ENCODE results near the gene SOAT2. TPM values are rescaled to one million over a fixed set of nuclear protein-coding genes. Genes with fewer than 3 reads are reported as not detected.
A peak's percentile ranks its signal among the peaks of the same experiment; 100 is the strongest.

SOAT2 gene
- total and polyA plus RNA-seq, 2 experiments from 2014 or later, result 0.43 TPM; not detected in 1

GRCh38 chr12:53078425-53079225 lies 24.7 kb upstream of the SOAT2 start:
- H3K9me2 ChIP-seq (ENCODE audit: insufficient read depth), result no peaks in the 10 kb centered on the region
- 2 to 3% methylated on average over 15 to 24 of the region's 25 CpGs for WGBS, 2 experiments (ENCODE audit: low coverage in 1 of 2, low lambda C conversion rate in 2 of 2, missing lambda C conversion rate in 2 of 2)
- H3K79me2 ChIP-seq (ENCODE audit: insufficient read depth), result peaks cover 41% of the 10 kb centered on the region
- peak overlapping the region; percentile 97 for H3K9ac ChIP-seq
- H2AFZ ChIP-seq, result peak overlapping the region; percentile 10; the same call in 1 of the 2 replicates
- H4K20me1 ChIP-seq (ENCODE audit: insufficient read depth), result no peaks in the 10 kb centered on the region
- peaks cover 3% of the 10 kb centered on the region; the same call in 1 of the 2 replicates for H3K36me3 ChIP-seq (ENCODE audit: low read depth)
- H3K4me2 ChIP-seq (ENCODE audit: unreplicated experiment), result peak overlapping the region; percentile 76
- in situ Hi-C loops (cut with MboI), result no loop called here
- TF ChIP-seq EZH2phosphoT487 (IDR thresholded peaks at IDR 0.05; ENCODE audit: insufficient read depth, low read depth) (no peak), EZH2 (IDR thresholded peaks at IDR 0.05; ENCODE audit: insufficient read depth, poor library complexity, severe bottlenecking) (no peak)
- H3K27ac ChIP-seq, result peak overlapping the region; percentile 99
- no peaks in the 10 kb centered on the region for H3K27me3 ChIP-seq (replicated peaks; ENCODE audit: insufficient read depth)
- peak overlapping the region; percentile 77 for H3K4me3 ChIP-seq
- peaks cover 25% of the 10 kb centered on the region for H3K4me1 ChIP-seq (ENCODE audit: insufficient read depth)
- H3K9me3 ChIP-seq (ENCODE audit: low read depth), result no peaks in the 10 kb centered on the region
- peak; percentile 73 for DNase-seq
- H3F3A ChIP-seq (ENCODE audit: insufficient read depth), result peaks cover 29% of the 10 kb centered on the region

GRCh38 chr12:53079226-53080117 lies 23.8 kb upstream of the SOAT2 start, which contains the start of gene SPRYD3:
SPRYD3 (minus strand) TSS chr12:53079390; CDS start chr12:53079333, 57 bp downstream.
- in situ Hi-C loops (cut with MboI), result no loop called here
- WGBS, 2 experiments (ENCODE audit: low coverage in 1 of 2, low lambda C conversion rate in 2 of 2, missing lambda C conversion rate in 2 of 2), result 2 to 6% methylated on average over 50 to 66 of the region's 67 CpGs
- H4K20me1 ChIP-seq (ENCODE audit: insufficient read depth), result no peaks in the 10 kb centered on the region
- H2AFZ ChIP-seq, result peak within 1 kb of the TSS; percentile 49
- H3K27ac ChIP-seq, result peak within 1 kb of the TSS; percentile 99
- peaks cover 25% of the 10 kb centered on the region for H3K4me1 ChIP-seq (ENCODE audit: insufficient read depth)
- H3K9ac ChIP-seq, result peak within 1 kb of the TSS; percentile 97
- H3K4me2 ChIP-seq (ENCODE audit: unreplicated experiment), result peak within 1 kb of the TSS; percentile 85
- H3K9me3 ChIP-seq (ENCODE audit: low read depth), result no peaks in the 10 kb centered on the region
- no peak for TF ChIP-seq EZH2phosphoT487 (IDR thresholded peaks at IDR 0.05; ENCODE audit: insufficient read depth, low read depth)
- no peak for TF ChIP-seq EZH2 (IDR thresholded peaks at IDR 0.05; ENCODE audit: insufficient read depth, poor library complexity, severe bottlenecking)
- H3K4me3 ChIP-seq, result peak within 1 kb of the TSS; percentile 77
- H3K36me3 ChIP-seq (ENCODE audit: low read depth), result peaks cover 3% of the 10 kb centered on the region; the same call in 1 of the 2 replicates
- DNase-seq, result peak; percentile 98
- H3K27me3 ChIP-seq (replicated peaks; ENCODE audit: insufficient read depth), result no peaks in the 10 kb centered on the region
- peaks cover 29% of the 10 kb centered on the region for H3F3A ChIP-seq (ENCODE audit: insufficient read depth)
- H3K79me2 ChIP-seq (ENCODE audit: insufficient read depth), result peaks cover 41% of the 10 kb centered on the region
- no peaks in the 10 kb centered on the region for H3K9me2 ChIP-seq (ENCODE audit: insufficient read depth)

GRCh38 chr12:53082637-53083175 lies 20.6 kb upstream of the SOAT2 start:
- H3K79me2 ChIP-seq (ENCODE audit: insufficient read depth), result peaks cover 11% of the 10 kb centered on the region

DNA sequence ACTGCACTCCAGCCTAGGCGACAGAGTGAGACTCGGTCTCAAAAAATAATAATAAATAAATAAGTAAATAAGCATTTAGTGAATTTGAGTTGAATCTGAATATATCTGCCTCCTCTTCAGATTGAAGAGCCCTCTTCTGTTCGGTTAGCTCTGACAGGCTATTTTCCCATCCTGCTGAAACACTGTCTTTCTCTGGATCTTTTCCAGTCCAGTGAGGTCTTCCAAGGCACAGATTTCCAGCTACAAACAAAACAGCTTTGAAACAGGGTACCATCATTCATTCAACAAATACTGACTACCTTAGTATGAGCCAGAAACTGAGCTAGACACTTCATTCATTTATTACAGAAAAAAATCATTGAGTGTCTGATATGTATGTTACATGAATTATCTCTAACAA lies 16.9 kb upstream of the SOAT2 start:
- H2AFZ ChIP-seq, result no peak overlapping the region
- H3K4me3 ChIP-seq, result no peak overlapping the region
- H3K4me1 ChIP-seq (ENCODE audit: insufficient read depth), result peaks cover under 1% of the 10 kb centered on the region; the same call in 1 of the 2 replicates
- DNase-seq, result no peak
- peaks cover 15% of the 10 kb centered on the region for H3F3A ChIP-seq (ENCODE audit: insufficient read depth)
- no peaks in the 10 kb centered on the region for H3K36me3 ChIP-seq (ENCODE audit: low read depth)
- no peak overlapping the region for H3K27ac ChIP-seq
- 69 to 72% methylated on average over 3 of the region's 3 CpGs for WGBS, 2 experiments (ENCODE audit: low coverage in 1 of 2, low lambda C conversion rate in 2 of 2, missing lambda C conversion rate in 2 of 2)
- H3K9me3 ChIP-seq (ENCODE audit: low read depth), result no peaks in the 10 kb centered on the region
- H3K79me2 ChIP-seq (ENCODE audit: insufficient read depth), result no peaks in the 10 kb centered on the region
- no peak overlapping the region for H3K4me2 ChIP-seq (ENCODE audit: unreplicated experiment)
- no peaks in the 10 kb centered on the region for H4K20me1 ChIP-seq (ENCODE audit: insufficient read depth)
- no peaks in the 10 kb centered on the region for H3K9me2 ChIP-seq (ENCODE audit: insufficient read depth)
- TF ChIP-seq EZH2 (IDR thresholded peaks at IDR 0.05; ENCODE audit: insufficient read depth, poor library complexity, severe bottlenecking) (no peak), EZH2phosphoT487 (IDR thresholded peaks at IDR 0.05; ENCODE audit: insufficient read depth, low read depth) (no peak)
- no peak overlapping the region for H3K9ac ChIP-seq
- H3K27me3 ChIP-seq (replicated peaks; ENCODE audit: insufficient read depth), result no peaks in the 10 kb centered on the region
- in situ Hi-C loops (cut with MboI), result no loop called here

More at GRCh38 chr12:53082637-53083175, 20.6 kb upstream of the SOAT2 start:
- DNase-seq, result no peak
- Histone ChIP-seq H3F3A (ENCODE audit: insufficient read depth) (peaks cover 29% of the 10 kb centered on the region), H3K4me1 (ENCODE audit: insufficient read depth) (peaks cover 25% of the 10 kb centered on the region), H3K27me3 (replicated peaks; ENCODE audit: insufficient read depth) (no peaks in the 10 kb centered on the region), H3K9ac (no peak overlapping the region), H3K36me3 (ENCODE audit: low read depth) (no peaks in the 10 kb centered on the region), H3K27ac (no peak overlapping the region), H3K4me3 (no peak overlapping the region), H4K20me1 (ENCODE audit: insufficient read depth) (no peaks in the 10 kb centered on the region), H3K9me3 (ENCODE audit: low read depth) (no peaks in the 10 kb centered on the region), H3K9me2 (ENCODE audit: insufficient read depth) (no peaks in the 10 kb centered on the region), H3K4me2 (ENCODE audit: unreplicated experiment) (no peak overlapping the region), H2AFZ (no peak overlapping the region)
- in situ Hi-C loops (cut with MboI), result no loop called here
- WGBS, 2 experiments (ENCODE audit: low coverage in 1 of 2, low lambda C conversion rate in 2 of 2, missing lambda C conversion rate in 2 of 2), result 33 to 38% methylated on average over 2 of the region's 2 CpGs
- no peak for TF ChIP-seq EZH2 (IDR thresholded peaks at IDR 0.05; ENCODE audit: insufficient read depth, poor library complexity, severe bottlenecking)
- TF ChIP-seq EZH2phosphoT487 (IDR thresholded peaks at IDR 0.05; ENCODE audit: insufficient read depth, low read depth), result no peak

Data from GM23248 (cell line).